HG02798 (cell line): ENCODE data around the gene TTC28.

Experiments used
- ATAC-seq: cut with Tn5 transposase; IDR thresholded peaks from one replicate; pipeline ENCODE4 v1.9.1; 2021; ENCODE audit warnings: mild to moderate bottlenecking; ENCODE audit not compliant: unreplicated experiment, poor library complexity

TTC28 gene

GRCh38 chr22:28332410-28332809, 347.2 kb downstream of the TTC28 start:
- no peak for ATAC-seq

GRCh38 chr22:28331695-28332094, 347.9 kb downstream of the TTC28 start:
- no peak for ATAC-seq

- no peak for ATAC-seq
Observed at GRCh38 chr22:28329186-28330073, 350.2 kb downstream of the TTC28 start.

GRCh38 chr22:28328756-28329155, 350.9 kb downstream of the TTC28 start:
- ATAC-seq = no peak

- no peak for ATAC-seq
Observed at GRCh38 chr22:28316014-28316413, 363.6 kb downstream of the TTC28 start.

GRCh38 chr22:28314959-28315358, 364.7 kb downstream of the TTC28 start:
- no peak for ATAC-seq

- no peak for ATAC-seq
Observed at GRCh38 chr22:28310299-28310698, 369.3 kb downstream of the TTC28 start.

GRCh38 chr22:28299753-28300152, 379.9 kb downstream of the TTC28 start:
- ATAC-seq = no peak

GRCh38 chr22:28299309-28299708, 380.3 kb downstream of the TTC28 start:
- ATAC-seq = no peak

GRCh38 chr22:28297504-28297903, 382.1 kb downstream of the TTC28 start:
- ATAC-seq = peak; percentile 68

- no peak for ATAC-seq
Observed at GRCh38 chr22:28296452-28296851, 383.2 kb downstream of the TTC28 start.

GRCh38 chr22:28283068-28283654, 396.5 kb downstream of the TTC28 start:
- ATAC-seq = no peak

GRCh38 chr22:28282405-28283067, 397.1 kb downstream of the TTC28 start:
- no peak for ATAC-seq

- ATAC-seq = no peak
Observed at GRCh38 chr22:28279888-28280287, 399.8 kb downstream of the TTC28 start.

GRCh38 chr22:28269277-28269676, 410.4 kb downstream of the TTC28 start:
- ATAC-seq = no peak

GRCh38 chr22:28268850-28269249, 410.8 kb downstream of the TTC28 start:
- ATAC-seq = no peak

GRCh38 chr22:28268171-28268570, 411.5 kb downstream of the TTC28 start:
- no peak for ATAC-seq

- no peak for ATAC-seq
Observed at GRCh38 chr22:28260619-28261018, 419.0 kb downstream of the TTC28 start.

- ATAC-seq = no peak
Observed at GRCh38 chr22:28259774-28260312, 419.8 kb downstream of the TTC28 start.

GRCh38 chr22:28254396-28254795, 425.2 kb downstream of the TTC28 start:
- ATAC-seq = no peak

- ATAC-seq = no peak
Observed at GRCh38 chr22:28252539-28252938, 427.1 kb downstream of the TTC28 start.
